Mesendoderm (in vitro differentiated cells): ENCODE measurements around the gene PER1.

Experiments used
- DNase-seq: peaks from one replicate; pipeline ENCODE4 v3.0.0; 2013
- H2AK5ac ChIP-seq: 2 replicates; pipeline ENCODE4 v1.6.1; 2013; ENCODE audit warnings: low read length, inconsistent platforms
- H2BK120ac ChIP-seq: 2 replicates; pipeline ENCODE4 v1.6.1; 2013; ENCODE audit warnings: low read depth, mild to moderate bottlenecking, low read length, moderate library complexity, mixed read lengths
- H2BK15ac ChIP-seq: replicated peaks from 2 replicates; pipeline ENCODE4 v1.6.1; 2013; ENCODE audit warnings: low read depth, mild to moderate bottlenecking, moderate library complexity
- H2BK5ac ChIP-seq: 2 replicates; pipeline ENCODE4 v1.6.1; 2013; ENCODE audit warnings: low read length, inconsistent platforms
- H3K18ac ChIP-seq: 2 replicates; pipeline ENCODE4 v1.6.1; 2013; ENCODE audit warnings: mild to moderate bottlenecking, low read length, mixed read lengths
- H3K23ac ChIP-seq: one replicate; pipeline ENCODE4 v1.6.1; 2013; ENCODE audit warnings: low read length
- H3K27ac ChIP-seq: 2 replicates; pipeline ENCODE4 v1.5.1; 2013; ENCODE audit warnings: low read depth, mild to moderate bottlenecking, inconsistent platforms, low read length, moderate library complexity
- H3K27me3 ChIP-seq: 2 replicates; pipeline ENCODE4 v1.6.1; 2013; ENCODE audit warnings: low read length, control low read depth, mild to moderate bottlenecking, inconsistent platforms; ENCODE audit not compliant: insufficient read depth, poor library complexity
- H3K36me3 ChIP-seq: 2 replicates; pipeline ENCODE4 v1.6.1; 2013; ENCODE audit warnings: low read length, inconsistent platforms; ENCODE audit not compliant: control insufficient read depth, insufficient read depth
- H3K4ac ChIP-seq: one replicate; pipeline ENCODE4 v1.6.1; 2013; ENCODE audit warnings: low read depth, mild to moderate bottlenecking, low read length, moderate library complexity
- H3K4me1 ChIP-seq: 2 replicates; pipeline ENCODE4 v1.6.1; 2013; ENCODE audit warnings: low read depth, low read length, inconsistent platforms; ENCODE audit not compliant: control insufficient read depth
- H3K4me2 ChIP-seq: 2 replicates; pipeline ENCODE4 v1.6.1; 2013; ENCODE audit warnings: low read length
- H3K4me3 ChIP-seq: 2 replicates; pipeline ENCODE4 v1.5.1; 2013; ENCODE audit warnings: mild to moderate bottlenecking, low read length
- H3K56ac ChIP-seq: one replicate; pipeline ENCODE4 v1.6.1; 2013; ENCODE audit warnings: low read length
- H3K79me1 ChIP-seq: 2 replicates; pipeline ENCODE4 v1.6.1; 2013; ENCODE audit warnings: low read length, inconsistent platforms
- H3K79me2 ChIP-seq: 2 replicates; pipeline ENCODE4 v1.6.1; 2013; ENCODE audit warnings: mild to moderate bottlenecking, low read length; ENCODE audit not compliant: control insufficient read depth, insufficient read depth
- H3K9ac ChIP-seq: 2 replicates; pipeline ENCODE4 v1.6.1; 2013; ENCODE audit warnings: low read length, inconsistent platforms
- H4K5ac ChIP-seq: one replicate; pipeline ENCODE4 v1.6.1; 2013; ENCODE audit warnings: low read length
- H4K8ac ChIP-seq: one replicate; pipeline ENCODE4 v1.6.1; 2013; ENCODE audit warnings: low read depth, mild to moderate bottlenecking, control low read depth, low read length, moderate library complexity
- WGBS: extraction: QIAGEN DNeasy Blood & Tissue Kit; methylation state at CpG from one replicate; pipeline ENCODE4 v1.1.7; 2013; ENCODE audit warnings: low lambda C conversion rate, missing lambda C conversion rate; ENCODE audit not compliant: insufficient coverage; ENCODE audit errors: extremely low coverage; 5-methylcytosine and 5-hydroxymethylcytosine counted together

Gene PER1

DNA sequence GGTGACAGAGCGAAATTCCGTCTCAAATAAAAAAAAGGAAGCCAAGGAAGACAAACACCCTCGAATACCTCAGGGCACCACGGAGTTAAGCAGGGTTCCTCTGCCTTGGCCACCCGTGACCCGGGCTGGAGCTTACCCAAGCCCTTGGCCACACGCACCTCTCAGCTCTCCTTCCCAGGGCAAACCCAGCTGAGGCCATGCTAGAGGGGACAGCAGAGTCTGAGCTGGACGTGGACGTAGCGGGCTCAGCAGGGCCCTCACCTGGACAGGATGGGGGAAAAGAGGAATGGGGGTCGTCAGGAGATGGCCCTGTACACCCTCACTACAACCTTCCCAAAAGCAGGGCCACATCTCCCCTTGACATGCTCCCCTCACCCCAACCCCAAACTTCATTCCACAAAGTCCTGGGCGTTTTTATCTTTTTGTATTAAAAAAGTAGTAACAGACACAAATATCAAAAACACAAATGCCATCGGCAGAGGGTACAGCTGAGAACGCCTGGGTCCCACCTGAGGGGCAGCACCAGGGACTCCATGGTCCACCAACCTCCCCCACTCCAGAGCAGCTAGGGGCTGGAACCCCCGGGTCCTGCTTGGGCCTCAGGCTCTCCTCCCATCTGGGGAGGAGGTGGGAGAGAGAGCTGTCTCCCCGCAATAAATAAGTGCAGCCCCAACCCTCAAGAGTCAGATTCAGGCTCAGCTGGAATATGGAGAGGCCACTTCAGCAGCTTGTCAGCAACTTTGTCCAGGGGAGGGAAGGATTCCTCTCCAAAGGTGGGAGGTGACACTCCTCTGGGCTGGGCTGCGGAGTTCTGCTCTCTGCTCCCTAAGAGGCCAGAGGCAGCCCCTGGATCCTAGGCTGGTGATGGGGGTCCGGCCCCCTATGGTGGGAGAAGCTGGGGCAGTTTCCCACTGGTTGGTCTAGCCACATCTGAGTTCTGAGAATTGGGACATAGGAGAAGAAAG lies 11.9 kb downstream of the PER1 start:
- H3K27ac ChIP-seq, result no peak overlapping the region
- H3K36me3 ChIP-seq, result peaks cover 1% of the 10 kb centered on the region
- no peak overlapping the region for H3K56ac ChIP-seq
- WGBS, result no CpG with 5 or more reads among the region's 18 CpGs
- H3K23ac ChIP-seq, result no peak overlapping the region
- no peak overlapping the region for H3K18ac ChIP-seq
- no peak overlapping the region for H4K8ac ChIP-seq
- H3K4ac ChIP-seq, result no peak overlapping the region
- H3K9ac ChIP-seq, result no peak overlapping the region
- H3K4me2 ChIP-seq, result no peak overlapping the region
- peaks cover 2% of the 10 kb centered on the region for H3K27me3 ChIP-seq
- no peak overlapping the region for H2BK15ac ChIP-seq
- peaks cover 3% of the 10 kb centered on the region for H3K4me1 ChIP-seq
- H3K79me2 ChIP-seq, result no peaks in the 10 kb centered on the region
- no peak overlapping the region for H2BK5ac ChIP-seq
- no peak overlapping the region for H3K4me3 ChIP-seq
- no peak overlapping the region for H2AK5ac ChIP-seq
- no peaks in the 10 kb centered on the region for H3K79me1 ChIP-seq
- no peak overlapping the region for H2BK120ac ChIP-seq
- no peak for DNase-seq
- no peak overlapping the region for H4K5ac ChIP-seq

DNA sequence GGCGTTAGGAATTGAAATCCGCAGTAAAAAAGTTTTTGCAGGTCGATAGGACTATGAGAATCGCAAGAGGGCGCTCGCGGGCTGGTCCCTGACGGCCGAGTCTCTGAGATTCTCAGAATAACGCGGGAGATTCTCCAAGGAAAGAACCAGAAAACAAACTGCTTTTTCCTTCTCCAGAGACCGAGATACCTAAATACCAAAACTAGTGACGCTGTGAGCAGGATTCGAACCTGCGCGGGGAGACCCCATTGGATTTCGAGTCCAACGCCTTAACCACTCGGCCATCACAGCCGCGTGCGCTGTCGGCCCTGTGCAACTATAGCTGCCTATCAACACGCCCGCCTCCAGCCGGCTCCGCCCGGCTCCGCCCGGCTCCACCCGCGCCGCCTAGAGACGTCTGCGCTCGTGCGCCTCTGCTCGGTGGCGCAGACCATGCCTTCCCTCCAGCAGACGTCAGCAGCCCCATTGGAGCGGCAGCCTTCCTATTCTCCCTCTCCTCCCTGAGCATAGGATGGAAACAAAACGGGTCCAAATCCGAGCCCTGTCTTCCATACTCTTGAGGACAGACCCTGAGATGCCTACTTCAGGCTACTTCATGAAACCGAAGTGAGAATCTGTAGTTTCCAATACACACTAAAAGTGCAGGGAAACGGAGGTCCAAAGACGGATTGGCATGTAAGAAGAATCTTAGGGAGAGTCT lies 13.4 kb downstream of the PER1 start:
- H2BK15ac ChIP-seq, result no peak overlapping the region
- DNase-seq, result peak; percentile 99
- no peaks in the 10 kb centered on the region for H3K79me1 ChIP-seq
- H3K9ac ChIP-seq, result peak overlapping the region; percentile 82
- no CpG with 5 or more reads among the region's 46 CpGs for WGBS
- H3K27me3 ChIP-seq, result peaks cover 2% of the 10 kb centered on the region
- H4K5ac ChIP-seq, result no peak overlapping the region
- H4K8ac ChIP-seq, result no peak overlapping the region
- H3K23ac ChIP-seq, result no peak overlapping the region
- no peak overlapping the region for H3K18ac ChIP-seq
- peaks cover 1% of the 10 kb centered on the region for H3K36me3 ChIP-seq
- no peaks in the 10 kb centered on the region for H3K79me2 ChIP-seq
- peak overlapping the region; percentile 98 for H3K4me2 ChIP-seq
- no peak overlapping the region for H3K4ac ChIP-seq
- peaks cover 3% of the 10 kb centered on the region for H3K4me1 ChIP-seq
- H3K56ac ChIP-seq, result peak overlapping the region; percentile 88
- H3K27ac ChIP-seq, result no peak overlapping the region
- H2BK5ac ChIP-seq, result no peak overlapping the region
- peak overlapping the region; percentile 81 for H3K4me3 ChIP-seq
- no peak overlapping the region for H2BK120ac ChIP-seq
- no peak overlapping the region for H2AK5ac ChIP-seq

DNA sequence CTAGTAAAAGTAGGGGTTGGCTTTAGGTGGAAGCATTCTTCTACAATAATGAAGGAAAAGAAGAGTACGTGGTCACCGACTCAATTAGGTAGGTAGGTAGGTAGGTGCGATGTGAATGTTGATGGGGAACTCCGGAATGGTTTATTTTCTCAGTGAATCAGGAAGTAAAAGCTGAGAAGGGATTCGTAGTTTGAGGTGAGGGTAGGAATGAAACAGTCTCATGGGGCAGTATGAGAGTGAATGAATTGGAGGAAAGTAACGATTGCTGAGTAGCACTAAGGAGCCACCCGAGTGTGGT lies 13.9 kb downstream of the PER1 start:
- H3K4me1 ChIP-seq, result peaks cover 3% of the 10 kb centered on the region
- H3K79me1 ChIP-seq, result no peaks in the 10 kb centered on the region
- no peaks in the 10 kb centered on the region for H3K79me2 ChIP-seq
- no peak overlapping the region for H3K23ac ChIP-seq
- peak overlapping the region; percentile 35 for H3K9ac ChIP-seq
- peak overlapping the region; percentile 1 for H3K4me3 ChIP-seq
- peak overlapping the region; percentile 3 for H3K56ac ChIP-seq
- H2BK15ac ChIP-seq, result no peak overlapping the region
- no peak overlapping the region for H4K8ac ChIP-seq
- no peak overlapping the region for H2BK120ac ChIP-seq
- H2AK5ac ChIP-seq, result no peak overlapping the region
- H2BK5ac ChIP-seq, result no peak overlapping the region
- no peak for DNase-seq
- no peak overlapping the region for H4K5ac ChIP-seq
- H3K18ac ChIP-seq, result no peak overlapping the region
- H3K27ac ChIP-seq, result no peak overlapping the region
- H3K4me2 ChIP-seq, result peak overlapping the region; percentile 12
- H3K27me3 ChIP-seq, result peaks cover 2% of the 10 kb centered on the region
- H3K4ac ChIP-seq, result no peak overlapping the region
- H3K36me3 ChIP-seq, result peaks cover 1% of the 10 kb centered on the region
- WGBS, result no CpG with 5 or more reads among the region's 7 CpGs

DNA sequence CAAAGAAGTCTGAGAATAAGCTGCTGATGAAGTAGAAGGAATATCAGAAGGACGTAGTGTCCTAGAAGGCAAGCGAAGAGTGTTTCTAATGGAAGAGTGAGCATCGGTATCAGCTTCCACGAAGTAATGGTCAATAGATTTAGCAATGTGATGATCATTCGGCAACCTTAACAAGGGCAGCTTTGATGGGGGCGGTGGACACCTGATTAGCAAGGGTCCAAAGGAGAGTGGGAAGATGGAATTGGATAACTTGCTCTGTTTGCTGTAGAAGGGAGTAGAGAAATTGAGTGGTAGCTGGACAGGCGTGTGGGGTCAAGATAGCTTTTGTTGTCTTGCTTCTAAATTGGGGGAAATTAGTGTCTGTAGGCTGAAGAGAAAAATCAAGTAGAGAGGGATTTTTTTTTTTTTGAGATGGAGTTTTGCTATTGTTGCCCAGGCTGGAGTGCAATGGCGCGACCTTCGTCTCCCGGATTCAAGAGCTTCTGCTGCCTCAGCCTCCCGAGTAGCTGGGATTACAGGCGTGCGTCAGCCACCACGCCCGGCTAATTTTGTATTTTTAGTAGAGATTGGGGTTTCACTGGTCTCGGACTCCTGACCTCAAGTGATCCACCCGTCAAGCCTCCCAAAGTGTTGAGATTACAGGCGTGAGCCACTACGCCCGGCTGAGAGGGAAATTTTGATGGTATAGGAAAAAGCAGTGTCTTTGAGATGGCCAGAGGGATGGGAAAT lies 14.4 kb downstream of the PER1 start:
- no peak overlapping the region for H2AK5ac ChIP-seq
- peaks cover 2% of the 10 kb centered on the region for H3K27me3 ChIP-seq
- no CpG with 5 or more reads among the region's 21 CpGs for WGBS
- H3K79me1 ChIP-seq, result no peaks in the 10 kb centered on the region
- no peak overlapping the region for H3K27ac ChIP-seq
- no peak overlapping the region for H3K23ac ChIP-seq
- H3K79me2 ChIP-seq, result no peaks in the 10 kb centered on the region
- H3K4ac ChIP-seq, result no peak overlapping the region
- H3K56ac ChIP-seq, result peak overlapping the region; percentile 3
- H3K4me2 ChIP-seq, result peak overlapping the region; percentile 36
- no peak overlapping the region for H2BK5ac ChIP-seq
- H3K4me1 ChIP-seq, result peaks cover 3% of the 10 kb centered on the region
- H4K8ac ChIP-seq, result no peak overlapping the region
- peaks cover under 1% of the 10 kb centered on the region for H3K36me3 ChIP-seq
- H2BK15ac ChIP-seq, result no peak overlapping the region
- H3K4me3 ChIP-seq, result peak overlapping the region; percentile 1
- no peak overlapping the region for H2BK120ac ChIP-seq
- H4K5ac ChIP-seq, result no peak overlapping the region
- DNase-seq, result no peak
- no peak overlapping the region for H3K18ac ChIP-seq
- H3K9ac ChIP-seq, result peak overlapping the region; percentile 35

DNA sequence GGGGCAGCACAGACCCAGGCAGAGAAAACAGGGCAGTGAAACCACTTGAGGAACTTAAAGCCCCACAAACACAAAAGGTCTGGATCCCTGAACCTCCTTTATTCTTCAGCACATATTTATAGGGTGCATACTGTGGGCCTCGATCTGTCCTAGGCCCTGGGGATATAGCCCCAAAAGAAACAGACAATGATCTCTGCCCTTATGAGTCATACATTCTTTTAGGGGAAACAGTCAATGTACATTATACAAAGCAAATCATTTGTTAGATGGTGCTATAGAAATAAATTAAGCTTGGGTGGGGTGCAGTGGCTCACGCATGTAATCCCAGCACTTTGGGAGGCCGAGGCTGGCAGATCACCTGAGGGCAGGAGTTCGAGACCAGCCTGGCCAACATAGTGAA lies 18.3 kb downstream of the PER1 start:
- no peak overlapping the region for H3K23ac ChIP-seq
- H2BK5ac ChIP-seq, result no peak overlapping the region
- no peak overlapping the region for H4K8ac ChIP-seq
- H3K9ac ChIP-seq, result no peak overlapping the region
- no peak overlapping the region for H3K4me2 ChIP-seq
- no peak overlapping the region for H2BK15ac ChIP-seq
- no peaks in the 10 kb centered on the region for H3K79me2 ChIP-seq
- H3K27ac ChIP-seq, result no peak overlapping the region
- H3K79me1 ChIP-seq, result no peaks in the 10 kb centered on the region
- H3K56ac ChIP-seq, result no peak overlapping the region
- H2BK120ac ChIP-seq, result no peak overlapping the region
- no peak overlapping the region for H3K4ac ChIP-seq
- no peak for DNase-seq
- H3K27me3 ChIP-seq, result peaks cover 2% of the 10 kb centered on the region
- H2AK5ac ChIP-seq, result no peak overlapping the region
- H3K36me3 ChIP-seq, result no peaks in the 10 kb centered on the region
- no peak overlapping the region for H3K18ac ChIP-seq
- H4K5ac ChIP-seq, result no peak overlapping the region
- WGBS, result no CpG with 5 or more reads among the region's 4 CpGs
- H3K4me3 ChIP-seq, result no peak overlapping the region
- peaks cover 3% of the 10 kb centered on the region for H3K4me1 ChIP-seq
